CD8-positive, alpha-beta memory T cell (primary cell): ENCODE data around the gene CHST11. TPM values are rescaled to one million over a fixed set of nuclear protein-coding genes. Genes with fewer than 3 reads are reported as not detected.
A peak's percentile ranks its signal among the peaks of the same experiment; 100 is the strongest.

Experiments
- CTCF ChIA-PET: fragments of 350-600 bp; sonication (Branson Sonifier 250); formaldehyde crosslinking; loops from one replicate; lab custom pipeline; 2021; ENCODE audit warnings: antibody characterized with exemption; lab: Charles Lee
- POLR2A ChIA-PET: fragments of 350-600 bp; sonication (Branson Sonifier 250); formaldehyde crosslinking; loops from one replicate; lab custom pipeline; 2021; ENCODE audit warnings: antibody characterized with exemption; lab: Charles Lee
- DNase-seq, 5 donors: peaks; one replicate each; pipeline versions ENCODE4 v3.0.0 to v3.0.0-alpha.2; 2020 to 2022; ENCODE audit warnings: mixed read lengths in 1 of 5
- H3K27ac ChIP-seq: one replicate; pipeline ENCODE4 v1.7.0; 2013; ENCODE audit warnings: low read depth, mild to moderate bottlenecking, low read length, moderate library complexity
- H3K27me3 ChIP-seq: 2 replicates; pipeline ENCODE4 v1.7.0; 2013; ENCODE audit warnings: low read length, mild to moderate bottlenecking; ENCODE audit not compliant: insufficient read depth, poor library complexity, severe bottlenecking
- H3K36me3 ChIP-seq: 2 replicates; pipeline ENCODE4 v1.7.0; 2013; ENCODE audit warnings: mild to moderate bottlenecking, low read length, moderate library complexity; ENCODE audit not compliant: insufficient read depth
- H3K4me1 ChIP-seq: 2 replicates; pipeline ENCODE4 v1.7.0; 2013; ENCODE audit warnings: mild to moderate bottlenecking, low read length, moderate library complexity; ENCODE audit not compliant: insufficient read depth
- H3K4me3 ChIP-seq: 2 replicates; pipeline ENCODE4 v1.7.0; 2013; ENCODE audit warnings: mild to moderate bottlenecking, low read length
- H3K9me3 ChIP-seq: 2 replicates; pipeline ENCODE4 v1.7.0; 2013; ENCODE audit warnings: mild to moderate bottlenecking, low read length
- H3K27ac Mint-ChIP-seq, 8 donors: one replicate each; pipeline ENCODE4 v1.8.0; 2020 to 2021; ENCODE audit warnings: mixed read lengths in 8 of 8, mild to moderate bottlenecking in 6 of 8, inconsistent platforms in 3 of 8, moderate library complexity in 3 of 8
- H3K27me3 Mint-ChIP-seq, 2 donors: one replicate each; pipeline ENCODE4 v1.8.0; 2020 to 2021; ENCODE audit warnings: mixed read lengths in 2 of 2, mild to moderate bottlenecking in 1 of 2, moderate library complexity in 1 of 2
- H3K36me3 Mint-ChIP-seq, 3 donors: one replicate each; pipeline ENCODE4 v1.8.0; 2020 to 2021; ENCODE audit warnings: mixed read lengths in 3 of 3, inconsistent platforms in 1 of 3, mild to moderate bottlenecking in 1 of 3
- H3K4me1 Mint-ChIP-seq, 3 donors: one replicate each; pipeline ENCODE4 v1.8.0; 2020 to 2021; ENCODE audit warnings: mixed read lengths in 3 of 3, inconsistent platforms in 1 of 3, mild to moderate bottlenecking in 1 of 3
- H3K4me3 Mint-ChIP-seq, 7 donors: one replicate each; pipeline ENCODE4 v1.8.0; 2020 to 2021; ENCODE audit warnings: mixed read lengths in 7 of 7, mild to moderate bottlenecking in 6 of 7, moderate library complexity in 4 of 7, inconsistent platforms in 2 of 7
- H3K9me3 Mint-ChIP-seq, 5 donors: one replicate each; pipeline ENCODE4 v1.8.0; 2020 to 2022; ENCODE audit warnings: mixed read lengths in 5 of 5, mild to moderate bottlenecking in 3 of 5, moderate library complexity in 2 of 5, inconsistent platforms in 1 of 5
- polyA plus RNA-seq: library from polyadenylated mRNA; unstranded; fragments of 300-500 nt; fragmentation: Illumina TruSeq; gene quantifications from one replicate; pipeline ENCODE4 v1.2.3, GENCODE V29; 2021
- total RNA-seq, 2 experiments: library from RNA; stranded (reverse); gene quantifications; one replicate each; pipeline ENCODE4 v1.2.3, GENCODE V29; 2021

CHST11 gene
- total and polyA plus RNA-seq, 3 experiments from 2014 or later: 47.8 to 76.8 (median 51.5) TPM

- Histone ChIP-seq H3K27me3 (no peaks in the 10 kb centered on the region), H3K27ac (no peak overlapping the region), H3K36me3 (peaks cover 4% of the 10 kb centered on the region), H3K4me1 (peaks cover 10% of the 10 kb centered on the region), H3K9me3 (no peaks in the 10 kb centered on the region), H3K4me3 (no peak overlapping the region)
- Mint-ChIP-seq H3K4me3 (no peak overlapping the region), H3K9me3 (no peaks in the 10 kb centered on the region), H3K4me1 (peaks cover 65 to 78% (median 71%) of the 10 kb centered on the region in 3 donors), H3K27me3 (no peaks in the 10 kb centered on the region), H3K27ac (peak overlapping the region in 3 of 8 donors; percentile 29 to 97 (median 56)), H3K36me3 (peaks cover 0 to 29% (median 9%) of the 10 kb centered on the region in 3 donors)
- ChIA-PET POLR2A (no interaction called here), CTCF (interaction anchor here (0.9 kb wide), 1 partner anchor 267 kb away, joined by 3 read pairs; no protein-coding TSS in a partner anchor)
- no peak for DNase-seq
Observed at GRCh38 chr12:104648756-104649155, 192.0 kb downstream of the CHST11 start.

- ChIA-PET CTCF (interaction anchor here (0.9 kb wide), 1 partner anchor 267 kb away, joined by 3 read pairs; no protein-coding TSS in a partner anchor), POLR2A (no interaction called here)
- Histone ChIP-seq H3K27me3 (no peaks in the 10 kb centered on the region), H3K27ac (no peak overlapping the region), H3K4me1 (peaks cover 4% of the 10 kb centered on the region), H3K9me3 (no peaks in the 10 kb centered on the region), H3K36me3 (peaks cover 4% of the 10 kb centered on the region), H3K4me3 (no peak overlapping the region)
- no peak for DNase-seq
- Mint-ChIP-seq H3K9me3 (no peaks in the 10 kb centered on the region), H3K27me3 (no peaks in the 10 kb centered on the region), H3K36me3 (peaks cover 0 to 27% (median 9%) of the 10 kb centered on the region in 3 donors), H3K4me3 (no peak overlapping the region), H3K27ac (peak overlapping the region in 6 of 8 donors; percentile 1 to 97 (median 30)), H3K4me1 (peaks cover 64 to 78% (median 71%) of the 10 kb centered on the region in 3 donors)
Observed at GRCh38 chr12:104649217-104649824, 192.6 kb downstream of the CHST11 start.

- H3K27ac Mint-ChIP-seq: peak overlapping the region in 4 of 8 donors; percentile 14 to 61 (median 52)
- POLR2A ChIA-PET: no interaction called here
- H3K9me3 Mint-ChIP-seq: no peaks in the 10 kb centered on the region
- Histone ChIP-seq H3K9me3 (no peaks in the 10 kb centered on the region), H3K27ac (no peak overlapping the region), H3K4me1 (no peaks in the 10 kb centered on the region), H3K4me3 (no peak overlapping the region), H3K36me3 (peaks cover 4% of the 10 kb centered on the region), H3K27me3 (no peaks in the 10 kb centered on the region)
- DNase-seq: no peak
- peaks cover 66 to 79% (median 70%) of the 10 kb centered on the region in 3 donors for H3K4me1 Mint-ChIP-seq
- H3K36me3 Mint-ChIP-seq: peaks cover 0 to 27% (median 9%) of the 10 kb centered on the region in 3 donors
- no peaks in the 10 kb centered on the region for H3K27me3 Mint-ChIP-seq
- CTCF ChIA-PET: interaction anchor here (0.9 kb wide), 1 partner anchor 268 kb away, joined by 3 read pairs; no protein-coding TSS in a partner anchor
- H3K4me3 Mint-ChIP-seq: no peak overlapping the region
Observed at GRCh38 chr12:104649921-104650320, 193.2 kb downstream of the CHST11 start.

- Histone ChIP-seq H3K9me3 (no peaks in the 10 kb centered on the region), H3K4me3 (no peak overlapping the region), H3K36me3 (peaks cover 4% of the 10 kb centered on the region), H3K27ac (no peak overlapping the region), H3K4me1 (no peaks in the 10 kb centered on the region), H3K27me3 (no peaks in the 10 kb centered on the region)
- Mint-ChIP-seq H3K27ac (peak overlapping the region in 3 of 8 donors; percentile 35 to 61 (median 51)), H3K36me3 (peaks cover 0 to 27% (median 9%) of the 10 kb centered on the region in 3 donors), H3K4me1 (peaks cover 71 to 85% (median 76%) of the 10 kb centered on the region in 3 donors), H3K9me3 (no peaks in the 10 kb centered on the region), H3K4me3 (no peak overlapping the region), H3K27me3 (no peaks in the 10 kb centered on the region)
- ChIA-PET POLR2A (no interaction called here), CTCF (interaction anchor here (0.7 kb wide), 1 partner anchor 38 kb away, joined by 3 read pairs; no protein-coding TSS in a partner anchor)
- no peak for DNase-seq
Observed at GRCh38 chr12:104650541-104650940, 193.8 kb downstream of the CHST11 start.

GRCh38 chr12:104651811-104652210, 195.1 kb downstream of the CHST11 start:
- peaks cover 0 to 24% (median 9%) of the 10 kb centered on the region in 3 donors for H3K36me3 Mint-ChIP-seq
- Histone ChIP-seq H3K9me3 (no peaks in the 10 kb centered on the region), H3K27ac (no peak overlapping the region), H3K27me3 (no peaks in the 10 kb centered on the region), H3K36me3 (peaks cover under 1% of the 10 kb centered on the region), H3K4me1 (no peaks in the 10 kb centered on the region), H3K4me3 (no peak overlapping the region)
- no peak for DNase-seq
- no peaks in the 10 kb centered on the region for H3K9me3 Mint-ChIP-seq
- ChIA-PET POLR2A (no interaction called here), CTCF (interaction anchor here (0.9 to 1.3 kb wide), 2 partner anchors 55 to 270 kb away, joined by 3 to 4 read pairs; no protein-coding TSS in a partner anchor)
- H3K4me3 Mint-ChIP-seq: no peak overlapping the region
- no peaks in the 10 kb centered on the region for H3K27me3 Mint-ChIP-seq
- H3K27ac Mint-ChIP-seq: peak overlapping the region in 4 of 8 donors; percentile 11 to 79 (median 34)
- H3K4me1 Mint-ChIP-seq: peaks cover 69 to 85% (median 76%) of the 10 kb centered on the region in 3 donors

GRCh38 chr12:104652358-104652757, 195.6 kb downstream of the CHST11 start:
- H3K36me3 ChIP-seq: no peaks in the 10 kb centered on the region
- no peak overlapping the region for H3K27ac ChIP-seq
- Mint-ChIP-seq H3K27ac (peak overlapping the region in 4 of 8 donors; percentile 11 to 39 (median 26)), H3K9me3 (no peaks in the 10 kb centered on the region), H3K4me1 (peaks cover 75 to 90% (median 79%) of the 10 kb centered on the region in 3 donors), H3K36me3 (peaks cover 0 to 28% (median 8%) of the 10 kb centered on the region in 3 donors), H3K27me3 (no peaks in the 10 kb centered on the region), H3K4me3 (no peak overlapping the region)
- POLR2A ChIA-PET: no interaction called here
- DNase-seq: no peak
- CTCF ChIA-PET: interaction anchor here (0.9 kb wide), 1 partner anchor 55 kb away, joined by 3 read pairs; no protein-coding TSS in a partner anchor
- H3K4me1 ChIP-seq: no peaks in the 10 kb centered on the region
- no peaks in the 10 kb centered on the region for H3K27me3 ChIP-seq
- H3K9me3 ChIP-seq: no peaks in the 10 kb centered on the region
- H3K4me3 ChIP-seq: no peak overlapping the region

- H3K4me1 Mint-ChIP-seq: peaks cover 73 to 88% (median 78%) of the 10 kb centered on the region in 3 donors
- CTCF ChIA-PET: no interaction called here
- peaks cover 0 to 23% (median 4%) of the 10 kb centered on the region in 3 donors for H3K36me3 Mint-ChIP-seq
- DNase-seq: no peak
- Histone ChIP-seq H3K27ac (no peak overlapping the region), H3K27me3 (no peaks in the 10 kb centered on the region), H3K9me3 (no peaks in the 10 kb centered on the region), H3K36me3 (no peaks in the 10 kb centered on the region), H3K4me1 (no peaks in the 10 kb centered on the region), H3K4me3 (no peak overlapping the region)
- POLR2A ChIA-PET: no interaction called here
- H3K9me3 Mint-ChIP-seq: no peaks in the 10 kb centered on the region
- no peaks in the 10 kb centered on the region for H3K27me3 Mint-ChIP-seq
- peak overlapping the region in 4 of 8 donors; percentile 17 to 73 (median 38) for H3K27ac Mint-ChIP-seq
- no peak overlapping the region for H3K4me3 Mint-ChIP-seq
Observed at GRCh38 chr12:104652910-104653309, 196.2 kb downstream of the CHST11 start.
